ENCODE measurements around the gene RASGRP1. TPM values are rescaled to one million over a fixed set of nuclear protein-coding genes. Genes with fewer than 3 reads are reported as not detected.

The RASGRP1 gene
- polyA plus RNA-seq, 4 donors: 10.5 to 13.9 (median 13.4) TPM

DNA sequence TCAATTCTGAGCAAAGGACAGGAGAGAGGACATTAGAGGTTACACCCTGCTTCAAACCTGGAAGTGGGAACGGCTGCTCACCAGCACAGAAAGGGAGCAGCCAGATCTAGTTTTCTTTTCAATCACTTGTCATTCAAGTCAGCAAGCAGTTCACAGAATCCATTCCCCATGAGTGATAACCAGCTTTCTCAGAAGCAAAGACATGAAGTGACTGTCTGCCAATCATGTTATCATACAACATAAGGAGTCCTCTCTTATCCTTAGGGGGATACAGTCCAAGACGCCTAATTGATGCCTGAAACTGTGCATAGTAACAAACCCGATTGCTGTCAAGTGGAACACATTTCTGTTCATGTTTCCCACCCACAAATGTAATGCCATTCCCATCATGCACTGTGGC is 56.0 kb downstream of the RASGRP1 start:
- no peak for DNase-seq (ENCODE audit: low read depth in 4 of 4, low spot score in 2 of 4)

DNA sequence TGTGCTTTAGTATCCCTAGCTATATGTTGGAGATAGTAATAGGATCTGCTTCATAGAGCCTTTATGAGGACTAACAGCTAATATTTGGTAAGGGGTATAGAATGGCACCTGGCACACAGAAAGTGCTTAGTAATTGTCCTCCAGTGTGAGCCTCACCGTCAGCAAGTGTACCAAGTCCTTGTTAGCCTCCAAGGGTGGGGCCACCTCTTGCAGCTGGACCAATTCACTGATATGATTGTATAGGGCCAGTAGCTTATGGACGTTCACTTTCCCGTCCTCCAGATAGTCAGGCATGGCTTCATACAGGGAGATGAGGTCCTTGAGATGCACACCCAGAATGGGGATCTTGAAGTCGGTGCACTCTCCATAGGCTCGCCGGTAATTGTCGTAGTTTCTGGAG is 57.0 kb downstream of the RASGRP1 start:
- DNase-seq (ENCODE audit: low read depth in 4 of 4, low spot score in 2 of 4): no peak

DNA sequence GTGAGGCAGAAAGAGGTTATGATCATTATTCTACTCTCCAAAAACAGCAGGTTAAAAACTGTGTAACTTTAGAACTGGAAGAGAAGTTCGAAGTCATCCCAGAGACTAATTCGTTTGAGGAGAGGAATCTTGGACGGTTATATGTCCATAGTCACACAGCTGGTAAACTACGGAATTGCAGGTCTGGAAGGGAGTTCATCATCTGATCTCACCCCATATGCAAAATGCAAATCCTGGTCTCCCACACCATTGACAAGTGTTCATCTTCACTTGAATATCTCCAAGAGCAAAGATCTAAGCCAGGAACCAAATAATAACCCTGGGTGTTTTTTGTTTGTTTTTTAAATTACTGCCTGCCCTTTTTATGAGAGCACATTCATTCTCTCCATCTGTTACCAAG is 57.6 kb downstream of the RASGRP1 start:
- no peak for DNase-seq (ENCODE audit: low read depth in 4 of 4, low spot score in 2 of 4)

DNA sequence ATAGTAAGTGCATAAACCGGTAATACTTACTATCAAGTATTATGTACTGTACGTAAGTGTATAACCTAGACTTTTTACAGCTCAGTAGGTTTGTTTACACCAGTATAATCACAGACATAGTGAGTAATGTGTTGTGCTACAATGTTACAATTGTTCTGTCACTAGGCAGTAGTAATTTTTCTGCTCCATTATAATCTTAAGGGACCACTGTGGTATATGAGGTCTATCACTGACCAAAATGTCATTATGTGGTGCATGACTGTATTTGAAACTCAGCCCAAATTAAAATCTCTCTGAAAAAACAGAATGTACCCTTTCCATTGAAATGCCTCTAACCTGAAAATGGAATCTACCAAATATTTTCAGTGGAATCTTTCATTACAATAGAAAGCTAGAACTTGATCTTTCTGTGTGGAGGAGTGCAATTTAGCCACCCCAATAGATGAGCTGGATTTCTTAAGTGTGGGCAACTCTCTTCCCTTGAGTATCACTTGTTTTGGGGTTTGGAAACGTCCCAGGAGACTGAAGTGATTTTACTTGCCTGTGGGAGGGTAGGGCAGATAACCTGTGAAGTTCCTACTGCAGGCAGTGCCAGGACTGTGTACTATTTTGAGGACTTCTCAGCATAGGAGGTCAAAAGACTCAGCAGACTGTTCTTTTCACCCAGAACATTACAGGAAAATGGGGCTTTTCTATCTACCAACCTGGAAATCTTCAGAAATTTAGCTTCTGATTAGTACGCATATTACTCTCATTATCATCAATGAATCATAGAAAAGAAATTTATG is 59.7 kb downstream of the RASGRP1 start:
- no peak for DNase-seq (ENCODE audit: low read depth in 4 of 4, low spot score in 2 of 4)

DNA sequence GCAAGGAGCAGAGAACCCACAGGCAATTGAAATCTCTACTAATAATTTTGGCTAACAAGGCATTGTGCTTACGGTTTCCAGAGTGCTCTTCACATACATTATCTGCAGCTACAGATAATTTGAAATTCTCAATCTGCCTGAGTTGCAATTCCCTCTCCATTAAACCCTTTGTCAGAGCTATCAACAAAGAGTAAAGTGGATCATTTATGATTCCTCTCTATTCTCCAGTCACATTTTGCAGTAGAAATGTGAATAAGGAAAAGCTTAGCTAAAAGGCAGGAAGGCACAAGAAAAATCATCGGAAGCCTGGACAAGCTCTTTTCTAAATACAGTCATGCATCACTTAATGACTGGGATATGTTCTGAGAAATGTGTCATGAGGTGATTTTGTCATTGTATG is 61.1 kb downstream of the RASGRP1 start:
- no peak for DNase-seq (ENCODE audit: low read depth in 4 of 4, low spot score in 2 of 4)

DNA sequence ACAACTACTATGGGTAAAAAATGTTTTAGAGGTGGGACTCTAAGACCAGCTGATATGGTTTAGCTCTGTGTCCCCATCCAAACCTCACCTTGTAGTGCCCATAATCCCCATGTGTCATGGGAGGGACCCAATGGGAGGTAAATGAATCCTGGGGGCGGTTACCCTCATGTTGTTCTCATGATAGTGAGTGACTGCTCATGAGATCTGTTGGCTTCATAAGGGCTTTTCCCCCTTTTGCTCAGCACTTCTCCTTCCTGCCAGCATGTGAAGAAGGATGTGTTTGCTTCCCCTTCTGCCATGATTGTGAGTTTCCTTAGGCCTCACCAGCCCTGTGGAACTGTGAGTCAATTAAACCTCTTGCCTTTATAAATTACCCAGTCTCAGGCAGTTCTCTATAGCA is 65.0 kb downstream of the RASGRP1 start:
- no peak for DNase-seq (ENCODE audit: low read depth in 4 of 4, low spot score in 2 of 4)

DNA sequence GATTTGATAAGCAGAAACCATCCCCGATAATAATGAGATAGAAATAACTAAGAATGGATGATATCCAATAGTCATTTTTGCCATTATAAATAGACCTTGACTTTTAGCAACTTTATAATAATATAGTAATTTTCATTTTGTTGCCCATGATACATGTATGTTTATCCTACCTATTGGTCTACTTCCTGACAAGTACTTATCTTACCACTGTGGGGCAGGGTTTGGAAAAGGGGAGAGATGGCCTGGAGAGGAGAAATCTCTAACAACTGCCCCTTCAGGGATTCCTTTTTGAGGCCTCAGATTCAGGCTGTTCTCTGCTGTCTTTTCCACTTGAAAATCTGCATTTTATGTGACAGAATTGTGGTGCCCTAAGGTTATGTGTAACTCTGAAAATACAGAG is 68.5 kb downstream of the RASGRP1 start:
- DNase-seq (ENCODE audit: low read depth in 4 of 4, low spot score in 2 of 4): no peak

DNA sequence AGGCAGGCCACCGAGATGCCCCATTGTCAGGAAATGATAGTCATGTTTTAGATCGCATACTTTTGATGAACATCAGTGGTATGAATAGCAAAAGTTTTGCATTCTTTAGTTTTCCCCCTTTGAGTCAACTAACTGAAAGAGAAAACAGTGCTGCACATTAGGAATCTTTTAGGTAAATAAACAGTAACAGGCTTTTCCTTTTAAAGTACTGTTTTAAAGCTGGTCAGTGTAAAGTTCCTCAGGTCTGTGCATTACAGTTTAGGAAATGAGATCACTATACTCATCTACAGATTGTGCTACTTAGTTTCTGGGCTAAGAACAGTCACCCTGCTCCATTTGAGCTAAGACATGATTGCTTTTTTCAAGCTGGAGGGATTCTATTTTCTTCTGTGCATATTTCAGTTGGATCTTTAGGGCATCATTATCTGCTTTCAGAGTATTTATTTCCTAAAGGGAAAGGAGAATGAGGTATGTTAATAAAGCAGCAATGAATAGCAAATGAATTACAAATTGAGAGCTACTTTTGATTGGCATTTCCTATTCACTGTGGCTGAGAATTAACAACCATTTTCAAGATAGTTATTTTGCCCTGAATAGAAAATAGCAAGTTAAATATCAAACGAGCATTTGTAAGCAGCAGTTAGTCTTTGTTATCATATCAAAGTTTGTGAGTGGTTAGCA is 74.2 kb downstream of the RASGRP1 start:
- DNase-seq (ENCODE audit: low read depth in 4 of 4, low spot score in 2 of 4): no peak

DNA sequence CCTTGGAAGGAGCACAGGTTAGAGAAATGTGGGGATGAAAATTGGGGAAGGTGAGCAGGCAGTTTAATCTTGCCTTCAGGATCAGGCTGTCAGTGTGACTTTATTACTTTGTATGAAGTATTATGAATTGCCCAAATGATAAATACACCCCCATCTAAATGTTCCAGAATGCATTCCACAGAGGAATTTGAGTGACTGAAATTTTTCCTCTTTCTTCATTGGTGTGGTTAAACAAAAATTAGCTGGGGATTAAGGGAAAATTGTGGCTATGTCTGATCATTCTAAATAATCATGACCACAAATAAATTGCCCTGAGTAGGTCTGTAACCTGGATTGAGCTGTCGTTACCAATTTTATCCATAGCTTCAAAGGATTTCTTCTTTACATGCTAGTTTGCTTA is 77.2 kb downstream of the RASGRP1 start:
- no peak for DNase-seq (ENCODE audit: low read depth in 4 of 4, low spot score in 2 of 4)

DNA sequence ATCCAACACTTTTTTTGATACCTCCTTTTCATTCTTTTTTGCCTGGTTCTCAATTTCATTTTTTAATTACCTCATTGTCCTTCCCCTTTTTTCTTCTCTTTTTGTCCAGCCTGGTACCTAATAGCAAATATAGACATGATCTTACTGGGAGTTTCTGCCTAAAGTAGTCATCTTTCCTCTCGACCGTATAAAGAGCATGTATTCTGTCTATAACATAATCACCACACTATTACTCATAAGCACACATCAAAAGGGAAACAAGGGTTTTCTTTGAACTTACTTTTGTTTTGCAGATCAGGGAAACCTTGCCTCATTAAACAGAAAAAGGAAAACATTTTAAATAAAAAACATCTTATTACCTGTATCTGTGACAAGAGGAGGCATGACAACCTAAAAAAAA is 77.7 kb downstream of the RASGRP1 start:
- no peak for DNase-seq (ENCODE audit: low read depth in 4 of 4, low spot score in 2 of 4)

DNA sequence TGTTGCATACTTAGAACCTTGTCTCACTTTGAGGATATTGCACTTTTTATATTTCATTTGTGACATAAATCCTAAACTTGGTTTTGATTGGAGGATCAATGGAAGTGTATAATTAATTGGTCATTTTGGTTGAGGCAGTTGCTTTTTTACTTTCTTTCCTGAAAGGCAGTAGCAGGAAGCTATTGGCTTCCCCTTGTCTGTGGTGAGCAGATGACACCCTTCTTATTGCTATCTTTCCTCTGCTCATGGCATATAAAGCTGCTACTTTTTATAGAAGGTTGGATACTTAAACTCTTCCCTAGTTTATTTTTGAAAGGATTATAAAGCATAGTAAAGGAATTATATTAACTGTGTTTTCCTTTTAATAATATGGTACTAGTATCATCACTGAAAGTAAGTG is 82.0 kb downstream of the RASGRP1 start:
- no peak for DNase-seq (ENCODE audit: low read depth in 4 of 4, low spot score in 2 of 4)

DNA sequence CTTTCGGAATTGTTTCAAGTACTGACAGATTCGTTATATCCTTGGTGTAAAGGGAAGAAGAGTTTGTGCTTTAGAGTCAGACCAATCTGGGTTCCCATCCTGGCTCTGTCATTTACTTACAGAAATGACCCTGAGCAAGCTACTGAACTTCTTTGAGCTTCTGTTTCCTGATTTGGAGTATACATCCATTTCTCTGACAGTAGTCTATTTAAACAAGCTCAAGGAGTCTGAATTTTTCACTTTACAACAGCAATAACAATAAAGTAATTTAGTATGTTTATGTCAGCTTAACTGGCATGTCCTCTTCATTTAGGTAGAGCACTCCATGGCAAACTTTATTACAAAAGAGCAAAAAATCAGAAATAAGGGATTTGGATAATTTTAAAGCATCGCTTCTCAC is 82.9 kb downstream of the RASGRP1 start:
- no peak for DNase-seq (ENCODE audit: low read depth in 4 of 4, low spot score in 2 of 4)

DNA sequence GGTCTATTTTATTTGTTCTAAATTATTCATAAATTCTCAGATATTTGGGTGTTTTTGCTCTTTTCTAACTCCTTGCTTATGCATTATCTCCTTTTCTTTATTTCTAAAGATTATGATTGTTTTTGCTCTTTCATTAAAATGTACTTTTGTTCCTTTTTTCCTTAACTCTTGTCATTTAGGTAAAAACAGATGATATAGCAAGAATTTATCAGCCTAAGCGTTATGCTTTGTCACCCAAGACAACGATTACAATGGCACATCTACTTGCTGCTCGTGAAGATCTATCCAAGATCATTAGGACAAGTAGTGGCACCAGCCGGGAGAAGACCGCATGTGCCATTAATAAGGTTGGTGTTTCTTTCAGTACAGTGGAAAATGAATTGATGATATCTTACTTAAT is 83.5 kb downstream of the RASGRP1 start:
- no peak for DNase-seq (ENCODE audit: low read depth in 4 of 4, low spot score in 2 of 4)

DNA sequence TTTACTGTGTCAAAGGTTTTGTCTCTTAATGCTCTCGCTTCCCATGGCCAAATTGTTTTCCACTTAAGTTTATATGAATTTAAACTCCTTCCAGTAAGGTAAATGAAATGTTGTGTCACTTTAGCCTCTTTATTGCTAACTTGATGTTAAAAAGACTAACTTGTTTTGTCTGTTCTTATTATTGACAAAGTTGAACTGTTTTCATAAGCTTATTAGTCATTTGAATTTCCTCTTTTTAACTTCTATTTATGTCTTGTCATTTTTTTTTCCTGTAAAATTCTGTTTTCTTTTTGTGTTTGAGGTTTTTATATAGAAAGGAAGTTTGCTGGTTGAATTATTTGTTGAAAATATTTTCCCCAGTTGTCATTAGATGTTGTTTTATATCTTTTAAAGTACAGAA is 84.9 kb downstream of the RASGRP1 start:
- no peak for DNase-seq (ENCODE audit: low read depth in 4 of 4, low spot score in 2 of 4)

DNA sequence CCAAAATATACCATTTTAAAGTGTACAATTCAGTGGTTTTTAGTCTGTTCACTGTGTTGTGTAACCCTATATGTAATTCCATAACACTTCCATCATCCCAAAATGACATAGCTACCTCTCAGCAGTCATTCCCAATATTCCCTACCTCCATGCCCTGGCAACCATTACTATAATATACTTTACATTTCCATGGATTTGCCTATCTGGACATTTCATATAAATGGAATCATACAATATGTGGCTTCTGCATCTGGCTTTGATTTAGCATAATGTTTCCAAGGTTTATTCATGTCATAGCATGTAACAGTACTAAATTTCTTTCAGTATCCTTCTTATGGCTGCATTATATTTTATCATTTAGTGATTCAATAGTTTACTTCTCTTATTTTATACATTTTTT is 85.3 kb downstream of the RASGRP1 start:
- no peak for DNase-seq (ENCODE audit: low read depth in 4 of 4, low spot score in 2 of 4)

DNA sequence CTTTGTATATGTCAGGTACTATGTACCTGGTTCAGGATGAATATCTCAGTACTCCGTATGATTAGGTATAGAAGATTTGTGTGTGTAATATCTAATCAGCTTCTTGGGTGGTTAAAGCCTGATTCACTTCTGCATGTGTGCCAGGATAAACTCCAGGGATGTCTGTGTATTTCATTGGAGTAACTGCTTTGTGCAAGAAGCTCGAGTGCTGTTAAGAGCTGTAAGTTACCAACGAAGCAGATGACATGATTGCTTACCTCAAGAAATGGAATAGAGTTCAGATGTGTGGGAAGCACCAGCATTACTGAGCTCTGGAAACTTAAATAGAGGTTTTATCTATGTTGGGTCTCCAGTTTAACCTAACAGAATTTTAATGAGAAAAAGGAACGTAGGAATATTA is 87.0 kb downstream of the RASGRP1 start:
- no peak for DNase-seq (ENCODE audit: low read depth in 4 of 4, low spot score in 2 of 4)

DNA sequence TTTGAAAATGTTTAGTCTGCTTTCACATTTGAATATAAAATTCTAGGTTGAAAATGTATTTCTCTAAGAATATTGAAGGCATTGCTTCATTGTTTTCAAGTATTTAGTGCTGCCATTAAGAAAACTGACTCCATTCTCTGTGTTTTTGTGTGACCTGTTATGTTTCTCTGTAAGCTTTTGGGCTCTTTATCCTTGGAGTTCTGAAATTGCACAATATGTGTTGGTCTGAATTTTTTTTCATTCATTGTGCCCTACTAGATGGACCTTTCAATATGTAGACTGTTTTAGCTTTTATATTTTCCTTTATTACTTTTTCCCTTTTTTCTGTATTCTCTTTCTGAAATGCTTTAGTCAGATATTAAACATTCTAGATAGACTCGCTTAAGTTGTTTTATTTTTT is 88.5 kb downstream of the RASGRP1 start:
- no peak for DNase-seq (ENCODE audit: low read depth in 4 of 4, low spot score in 2 of 4)

DNA sequence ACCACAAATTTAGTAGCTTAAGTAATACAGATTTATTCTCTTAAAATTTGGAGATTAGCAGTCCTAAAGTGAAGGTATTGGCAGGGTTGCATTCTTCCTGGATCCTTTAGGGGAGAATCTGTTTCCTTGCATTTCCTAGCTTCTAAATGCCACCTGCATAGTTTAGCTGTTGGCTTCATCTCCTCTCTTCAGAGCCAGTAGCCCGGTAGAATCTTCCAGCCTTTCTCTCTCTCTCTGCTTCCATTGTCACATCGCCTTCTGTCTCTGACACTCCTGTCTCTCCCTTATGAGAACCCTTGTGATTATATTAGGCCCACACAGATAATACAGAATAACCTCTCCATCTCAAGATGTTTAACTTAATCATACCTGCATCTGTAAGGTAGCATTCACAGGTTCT is 89.3 kb downstream of the RASGRP1 start:
- no peak for DNase-seq (ENCODE audit: low read depth in 4 of 4, low spot score in 2 of 4)

DNA sequence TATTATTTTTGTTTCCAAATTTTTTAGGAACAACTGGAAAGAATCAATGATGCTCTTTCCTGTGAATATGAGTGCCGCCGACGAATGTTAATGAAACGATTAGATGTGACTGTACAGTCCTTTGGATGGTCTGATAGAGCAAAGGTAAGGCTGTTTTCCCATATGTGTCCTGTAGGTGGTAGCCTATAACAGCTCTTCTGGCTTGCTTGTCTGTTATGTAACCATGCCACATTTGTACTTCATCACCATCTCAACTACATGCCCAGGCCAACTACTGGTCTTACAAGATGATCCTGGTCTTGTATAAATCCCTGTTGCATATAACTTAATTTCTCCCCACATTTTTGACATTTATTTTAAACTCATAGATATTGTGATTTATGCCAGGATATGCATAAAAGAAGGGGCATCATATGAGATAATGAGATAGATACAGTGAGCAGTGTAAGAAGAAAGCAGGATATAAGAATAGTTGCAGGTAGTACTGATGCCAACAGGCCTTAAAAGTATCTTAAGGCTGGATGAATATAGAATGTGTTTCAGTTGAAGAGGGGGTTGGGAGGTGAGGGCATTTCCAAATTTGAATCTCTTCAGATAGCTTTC is 90.4 kb downstream of the RASGRP1 start:
- peak in 3 of 4 donors; percentile 20 to 54 (median 24) for DNase-seq (ENCODE audit: low read depth in 4 of 4, low spot score in 2 of 4)

DNA sequence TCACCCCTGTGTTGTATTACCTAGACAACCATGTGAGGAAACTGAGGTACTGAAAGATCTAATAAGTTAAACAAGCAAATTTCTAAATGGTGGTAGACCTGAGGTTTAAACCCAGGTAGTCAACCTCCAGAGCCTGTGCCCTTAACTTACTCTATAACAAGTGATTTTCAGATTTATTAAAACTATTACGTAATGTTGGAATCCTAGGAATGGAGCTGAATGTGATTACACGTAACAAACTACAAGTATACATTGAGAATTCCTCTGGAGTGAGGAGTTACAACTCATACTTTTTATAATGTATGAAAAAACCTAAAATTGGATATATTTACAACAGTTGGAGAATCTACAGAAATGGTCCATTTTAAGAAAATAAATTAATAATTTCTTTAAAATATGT is 92.6 kb downstream of the RASGRP1 start:
- no peak for DNase-seq (ENCODE audit: low read depth in 4 of 4, low spot score in 2 of 4)

DNA sequence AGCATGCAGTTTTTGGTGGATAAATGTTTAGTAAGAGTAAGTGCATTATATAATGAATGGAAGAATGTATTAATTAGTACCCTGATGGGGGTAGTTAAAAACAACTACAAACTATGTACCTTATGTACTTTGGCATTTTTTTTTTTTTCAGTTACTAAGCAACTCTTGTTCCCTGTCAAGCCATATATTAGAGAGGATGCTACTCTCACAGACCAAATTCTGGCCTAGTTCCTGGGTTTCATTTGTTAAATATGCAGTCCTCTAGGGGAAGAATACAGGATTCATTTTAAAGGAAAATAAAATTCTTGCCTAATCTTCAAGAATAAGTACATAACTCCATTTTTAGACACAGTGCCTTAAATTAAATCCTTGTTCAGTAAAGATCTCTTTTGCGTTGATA is 93.8 kb downstream of the RASGRP1 start:
- DNase-seq (ENCODE audit: low read depth in 4 of 4, low spot score in 2 of 4): no peak

DNA sequence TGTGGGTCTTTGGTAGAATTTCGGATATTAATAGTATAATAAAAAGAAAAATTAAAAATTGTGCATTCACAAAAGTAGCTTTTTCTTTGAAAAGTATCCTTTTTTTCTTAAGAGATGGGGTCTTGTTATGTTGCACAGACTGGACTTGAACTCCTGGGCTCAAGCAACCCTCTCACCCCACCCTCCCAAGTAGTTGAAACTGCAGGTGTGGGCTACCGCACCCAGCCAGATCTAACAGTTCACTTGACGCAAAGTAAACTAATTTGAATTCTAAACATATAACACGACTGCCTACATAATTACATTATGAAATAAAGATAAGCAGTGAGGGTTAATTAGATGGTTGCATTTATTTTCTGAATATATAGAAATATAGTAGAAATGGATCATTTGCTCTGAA is 99.9 kb downstream of the RASGRP1 start:
- no peak for DNase-seq (ENCODE audit: low read depth in 4 of 4, low spot score in 2 of 4)

All from left renal cortex interstitium (tissue), 4 donors.